HG03342 (cell line): ENCODE results near the gene LRRC72.
"Not testable (repeated sequence)": the region's sequence is repeated elsewhere in the genome, so short reads cannot be mapped to it uniquely, and the experiment has no call there.

ENCODE experiments used
- ATAC-seq: cut with Tn5 transposase; IDR thresholded peaks from one replicate; pipeline ENCODE4 v1.9.1; 2021; ENCODE audit warnings: mild to moderate bottlenecking, moderate library complexity; ENCODE audit not compliant: unreplicated experiment

Gene LRRC72

DNA sequence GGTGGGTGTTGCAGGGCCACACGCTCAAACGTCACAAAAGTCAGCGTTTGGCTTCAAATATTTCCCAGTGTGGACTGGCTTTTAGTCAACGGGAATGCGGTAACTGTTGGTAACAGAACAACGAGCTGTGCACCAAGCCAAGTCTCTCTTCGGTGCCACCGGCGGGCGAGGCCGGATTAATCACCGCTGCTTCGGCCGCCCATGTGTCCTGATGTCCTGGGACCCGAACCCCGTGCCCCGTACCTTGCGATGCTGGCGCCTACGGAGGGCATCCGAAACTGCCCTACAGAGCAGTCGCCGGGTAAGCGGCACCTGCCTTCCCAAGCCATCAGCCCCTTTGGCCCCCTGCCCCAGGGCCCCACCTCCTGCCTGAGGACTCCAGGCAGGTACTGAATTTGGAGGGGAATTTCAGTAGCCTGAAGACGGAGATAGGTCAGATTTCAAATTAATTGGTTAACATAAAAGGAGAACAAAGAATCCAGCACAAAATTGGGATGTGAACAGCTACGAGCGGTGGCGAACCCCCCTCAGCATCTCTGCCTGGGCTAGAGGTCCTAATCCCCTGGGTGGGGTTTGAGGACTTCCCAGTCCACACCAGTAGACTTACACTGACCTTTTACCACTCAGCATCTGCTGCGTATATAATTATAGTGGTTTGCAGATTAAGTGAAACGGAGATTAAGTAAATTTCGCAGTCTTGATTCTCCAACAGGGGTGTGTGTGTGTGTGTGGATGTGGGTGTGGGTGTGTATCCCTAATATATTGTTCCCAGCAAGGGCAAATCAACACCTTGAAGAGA lies at the start of gene LRRC72:
Gene LRRC72, plus strand, starts transcription at position 84 of the 799 bp plus-strand sequence. Its CDS starts 128 bp downstream, at position 212.
- no peak for ATAC-seq

DNA sequence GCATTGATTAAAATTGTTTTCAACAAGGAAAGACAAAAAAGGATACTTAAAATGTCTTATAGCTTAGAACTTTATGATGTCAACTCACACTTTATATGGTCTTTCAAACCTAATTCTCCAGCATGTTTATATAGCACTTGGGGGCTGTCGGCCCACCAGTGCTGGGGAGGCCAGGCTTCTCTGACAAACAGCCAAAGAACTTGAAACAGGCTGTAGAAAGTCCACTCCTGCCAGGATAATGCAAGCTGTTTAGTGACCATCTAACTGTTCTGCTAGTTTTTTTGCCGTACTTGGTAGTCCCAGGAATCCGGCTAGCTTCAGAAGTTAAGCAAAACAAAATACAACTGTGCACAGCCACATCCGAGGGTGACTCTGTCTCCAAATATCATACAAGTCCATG lies 47.5 kb upstream of the LRRC72 start:
- ATAC-seq, result no peak

DNA sequence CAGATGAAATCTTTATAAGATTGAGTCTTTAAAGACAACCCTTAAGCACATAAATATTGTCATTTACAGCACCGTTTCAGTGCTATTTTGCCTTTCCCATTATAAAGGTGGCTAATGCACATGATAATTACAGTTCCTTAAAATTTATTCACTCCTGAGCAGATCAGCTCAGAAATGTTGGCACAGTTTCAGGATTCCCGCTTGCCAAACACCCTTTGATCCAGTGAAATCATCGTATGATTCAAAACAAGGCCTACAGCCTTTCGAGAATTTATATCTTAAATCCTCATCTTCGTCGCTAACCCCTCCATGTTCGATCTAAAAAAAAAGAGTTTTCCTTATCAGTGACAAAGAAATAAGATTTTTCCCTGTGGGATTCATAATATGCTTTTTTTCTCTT lies 47.0 kb upstream of the LRRC72 start:
- ATAC-seq, result no peak

DNA sequence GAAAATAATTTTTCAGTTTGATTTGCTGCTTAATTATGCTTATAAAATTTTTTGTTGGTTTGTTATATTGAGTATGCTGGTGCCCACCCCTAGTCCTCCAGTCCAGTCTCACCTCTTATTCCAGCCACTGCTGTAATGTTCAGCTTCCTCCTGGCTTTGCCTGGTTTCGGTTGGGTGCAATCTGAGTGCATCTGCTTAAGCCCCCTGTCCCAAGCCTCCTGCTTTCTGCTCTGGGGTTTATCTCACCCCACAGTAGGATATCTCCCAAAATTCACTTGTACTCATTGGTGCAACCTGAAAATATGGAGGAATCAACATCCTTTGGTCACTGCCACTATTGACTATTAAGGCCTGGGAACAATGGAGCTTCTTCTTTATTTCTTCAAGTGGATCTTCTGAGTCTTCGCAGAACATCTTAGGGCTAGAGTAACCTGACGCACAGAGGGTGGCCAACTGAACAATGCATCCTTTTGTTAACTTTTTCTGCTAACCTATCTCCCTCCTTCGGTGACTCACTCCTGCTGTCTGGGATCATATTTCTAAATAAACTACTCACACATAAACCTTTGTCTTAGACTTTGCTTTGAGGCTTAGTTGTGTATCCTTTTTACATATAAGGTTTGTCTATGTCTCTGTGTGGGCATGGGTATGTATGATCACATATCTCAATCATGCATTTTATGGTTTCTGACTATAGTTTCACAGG lies 42.0 kb upstream of the LRRC72 start:
- no peak for ATAC-seq

DNA sequence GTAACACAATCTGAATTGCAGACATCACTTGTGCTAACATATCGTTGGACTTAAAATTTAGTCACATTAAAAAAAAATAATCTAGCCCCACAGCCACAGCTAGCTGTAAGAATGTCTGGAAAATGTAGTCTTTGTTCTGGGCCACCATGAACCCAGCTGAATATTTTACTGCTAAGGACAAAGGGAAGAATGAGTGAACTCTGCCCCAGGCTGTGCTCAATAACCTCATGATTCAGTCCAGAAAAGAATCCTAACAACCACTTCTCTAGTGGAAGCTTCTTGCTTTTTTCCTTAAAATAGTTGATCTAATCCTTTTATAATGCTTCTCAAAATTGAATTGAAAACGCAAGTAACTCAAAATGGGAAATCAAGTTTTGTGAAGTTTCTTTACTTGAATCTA lies 35.5 kb upstream of the LRRC72 start:
- no peak for ATAC-seq

DNA sequence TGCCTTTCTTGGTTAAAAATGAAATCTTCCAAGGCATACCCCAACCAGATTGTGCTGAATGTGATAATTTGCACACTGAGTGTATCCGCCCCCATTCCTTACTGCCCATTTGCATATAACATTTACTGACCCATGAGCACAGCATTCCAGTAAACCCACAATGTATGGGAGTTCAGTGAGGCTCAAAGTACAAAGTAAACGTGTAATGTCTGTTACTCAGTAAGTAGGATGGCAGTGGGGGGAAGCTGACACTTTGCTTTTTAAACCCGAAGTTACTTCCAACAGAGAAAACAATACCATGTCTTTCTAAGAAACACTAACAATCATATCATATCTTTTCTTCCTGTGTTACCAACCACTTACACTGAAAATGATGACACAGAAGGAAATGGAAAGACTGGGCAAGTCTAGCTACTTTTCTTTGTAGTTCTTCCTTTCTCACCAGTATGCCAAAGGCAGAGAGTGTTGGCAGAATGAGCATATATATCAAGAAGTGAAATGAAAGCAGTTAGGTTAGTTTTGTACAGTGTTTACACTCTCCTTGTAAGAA lies 34.0 kb upstream of the LRRC72 start:
- ATAC-seq, result no peak

DNA sequence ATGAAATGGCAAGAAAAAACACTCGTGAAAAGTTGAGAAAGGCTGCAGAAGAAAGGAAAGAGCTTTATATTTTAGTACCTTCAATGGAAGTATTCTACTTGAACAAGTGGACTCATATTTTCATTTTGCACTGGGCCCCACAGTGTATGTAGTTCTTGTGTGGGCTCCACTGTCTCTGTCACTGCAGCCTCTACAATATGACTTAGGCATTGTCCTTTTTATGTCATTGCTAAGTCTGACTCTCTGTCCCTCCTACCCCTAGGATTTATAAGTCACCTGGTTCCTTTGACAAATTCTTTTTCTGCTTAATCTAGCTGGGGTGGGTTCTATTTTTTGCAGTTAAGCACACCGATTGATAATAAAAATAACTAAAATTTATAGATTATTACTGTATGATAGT lies 33.4 kb upstream of the LRRC72 start:
- ATAC-seq, result no peak

DNA sequence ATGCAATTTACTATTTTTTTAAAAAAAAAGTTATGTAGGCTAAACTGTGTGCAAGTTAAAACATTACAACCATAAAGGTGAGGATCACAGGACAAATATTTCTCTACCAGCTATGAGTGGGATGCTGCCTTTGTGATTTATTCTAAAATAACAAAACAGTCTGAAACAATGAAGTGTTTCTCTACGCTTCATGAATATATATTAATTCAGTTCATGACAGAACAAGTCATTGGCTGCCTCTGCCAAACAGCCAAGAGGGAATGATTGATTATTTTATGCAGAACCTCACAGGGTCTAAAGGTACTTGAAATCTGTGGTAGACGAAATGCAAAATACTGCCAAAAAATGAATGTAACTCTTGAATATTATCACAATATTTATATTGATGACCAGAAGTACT lies 32.1 kb upstream of the LRRC72 start:
- ATAC-seq, result no peak

DNA sequence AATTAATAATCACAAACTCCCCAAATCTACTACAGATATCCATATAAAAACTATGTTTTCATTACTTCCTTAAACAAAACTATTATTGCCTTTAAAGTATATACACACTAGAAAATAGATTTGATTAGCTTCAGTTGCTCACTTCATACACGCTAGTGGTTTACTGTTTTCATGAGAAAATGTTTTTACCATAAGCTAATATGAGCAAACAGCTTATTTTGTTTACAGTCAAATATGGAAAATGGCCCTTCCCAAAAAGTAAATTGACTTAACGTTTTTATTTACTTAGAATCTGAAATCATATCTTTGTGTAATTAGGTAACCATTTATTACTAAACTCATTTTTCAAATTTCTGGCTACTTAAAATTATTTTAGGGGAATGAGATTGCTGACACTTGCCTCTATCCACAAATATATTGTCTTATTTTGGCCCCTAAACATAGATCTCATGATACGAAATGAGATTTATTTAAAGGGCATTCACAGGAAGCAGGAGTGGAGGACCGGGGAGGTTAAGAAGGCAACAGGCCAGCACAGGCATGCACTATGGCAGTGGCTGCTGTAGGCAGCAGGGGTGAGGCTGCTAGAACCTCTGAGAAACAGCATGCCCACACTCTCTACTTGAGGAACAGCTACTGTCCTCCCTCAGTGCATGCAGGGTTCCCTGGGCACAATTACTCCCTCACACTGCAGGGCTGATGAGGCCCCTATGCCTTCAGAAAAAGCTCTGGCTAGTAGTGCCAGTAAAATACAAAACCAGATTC lies 31.5 kb upstream of the LRRC72 start:
- no peak for ATAC-seq

DNA sequence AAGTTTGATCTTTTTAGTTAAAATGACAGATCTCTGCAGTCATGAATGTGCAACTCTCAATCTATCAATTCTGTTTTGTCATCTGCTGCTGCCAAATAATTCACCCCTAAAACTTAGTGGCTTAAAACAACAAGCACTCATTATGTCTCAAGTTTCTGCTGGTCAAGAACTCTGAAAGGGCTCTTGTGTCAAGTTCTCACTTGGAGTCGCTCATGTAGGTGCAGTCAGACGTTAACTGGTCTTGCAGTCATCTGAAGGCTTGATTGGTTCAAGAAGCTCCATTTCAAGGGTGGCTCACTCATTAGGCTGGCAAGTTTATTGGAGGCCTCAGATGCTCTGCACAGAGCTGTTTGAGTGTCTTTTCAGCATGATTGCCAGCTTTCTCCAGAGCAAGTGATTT lies 28.5 kb upstream of the LRRC72 start:
- no peak for ATAC-seq

DNA sequence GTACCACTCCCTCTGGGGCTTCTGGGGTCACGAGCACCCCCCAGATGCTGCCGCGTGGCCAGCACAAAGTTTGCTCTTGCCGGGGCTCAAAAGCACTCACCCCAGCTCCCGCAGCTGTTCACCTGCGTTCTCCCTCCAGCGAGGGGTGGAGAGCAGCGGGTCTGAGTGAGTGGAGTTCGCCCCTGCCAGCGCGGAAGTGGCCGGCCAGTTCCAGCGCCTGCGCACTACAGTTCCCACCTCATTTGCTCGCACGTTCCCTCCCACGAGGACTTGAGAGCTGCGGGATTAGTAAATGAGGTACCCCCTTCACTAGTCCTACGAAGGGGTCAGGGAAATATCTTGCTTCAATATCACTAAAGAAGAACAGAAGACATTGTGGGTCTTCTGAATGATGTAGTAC lies 24.3 kb upstream of the LRRC72 start:
- ATAC-seq, result no peak

DNA sequence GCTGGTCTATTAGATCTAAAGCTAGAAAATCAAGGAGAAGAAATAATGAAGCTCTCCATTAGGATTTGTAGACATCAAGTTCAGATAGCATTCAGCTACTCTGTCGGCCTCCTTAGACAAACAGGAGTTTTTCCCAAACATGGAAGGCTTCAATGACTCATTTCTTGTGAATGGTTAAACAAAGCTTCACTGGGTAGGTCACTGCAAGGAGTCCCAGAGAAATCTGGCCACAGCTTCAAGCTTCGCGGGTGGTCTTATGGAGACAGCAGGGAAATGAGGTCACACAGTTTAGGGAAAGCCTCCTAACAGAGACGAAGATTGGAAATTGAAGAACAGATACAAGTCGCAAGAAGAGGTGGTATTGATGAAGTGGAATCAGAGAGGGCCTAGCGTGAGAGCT lies 22.6 kb upstream of the LRRC72 start:
- no peak for ATAC-seq

DNA sequence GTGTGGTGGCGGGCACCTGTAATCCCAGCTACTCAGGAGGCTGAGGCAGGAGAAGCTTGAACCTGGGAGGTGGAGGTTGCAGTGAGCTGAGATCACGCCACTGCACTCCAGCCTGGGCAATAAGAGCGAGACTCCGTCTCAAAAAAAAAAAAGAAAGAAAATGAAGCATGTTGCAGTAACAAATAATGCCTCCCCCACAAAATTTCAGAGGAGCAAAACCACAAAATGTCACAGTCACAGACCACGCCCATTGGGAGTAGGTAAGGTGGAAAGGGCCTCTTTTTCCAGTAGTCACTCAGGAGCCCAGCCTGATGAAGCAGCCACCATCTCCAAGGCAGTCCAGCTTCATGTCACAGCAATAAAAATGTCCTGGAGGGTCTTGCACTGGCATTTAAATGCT lies 20.2 kb upstream of the LRRC72 start:
- ATAC-seq, result not testable (repeated sequence)

DNA sequence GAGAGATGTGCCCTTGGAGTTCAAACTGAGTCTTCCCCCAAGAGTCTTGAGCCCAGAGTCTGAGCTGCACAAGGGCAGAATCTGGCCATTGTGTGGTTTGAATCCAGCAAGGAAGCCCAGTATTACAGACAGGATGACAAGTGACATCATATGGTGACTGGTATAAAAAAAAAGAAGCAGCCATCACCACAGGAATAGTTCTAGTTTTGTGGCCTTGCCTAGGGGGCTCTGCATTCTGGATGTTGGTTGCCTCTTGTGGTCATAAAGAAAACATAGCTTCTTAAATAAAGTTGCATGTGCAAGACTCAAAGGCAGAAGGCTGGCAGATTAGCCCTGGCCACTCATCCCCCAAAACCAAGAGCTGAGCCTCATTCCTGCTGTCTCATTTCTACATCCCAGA lies 16.8 kb upstream of the LRRC72 start:
- no peak for ATAC-seq

DNA sequence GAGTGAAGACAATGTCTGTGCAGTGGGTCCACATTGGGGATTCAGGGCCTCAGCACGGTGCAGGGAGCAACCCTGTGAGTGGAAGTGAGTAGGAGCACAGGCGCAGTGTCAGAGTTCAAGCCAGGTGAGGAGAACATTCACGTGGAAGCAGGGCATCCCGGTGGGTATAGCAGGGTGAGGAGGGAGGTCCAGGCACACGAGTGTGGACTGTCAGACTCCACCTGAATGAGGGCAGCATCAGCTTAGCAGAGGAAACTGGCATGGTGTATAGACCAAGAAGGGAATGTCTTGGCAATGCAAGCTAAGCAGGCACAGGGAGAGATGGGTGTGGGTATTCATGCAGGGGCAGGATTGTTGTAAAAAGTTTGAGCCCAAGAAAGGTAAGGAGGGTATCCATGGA lies 15.3 kb upstream of the LRRC72 start:
- ATAC-seq, result no peak

DNA sequence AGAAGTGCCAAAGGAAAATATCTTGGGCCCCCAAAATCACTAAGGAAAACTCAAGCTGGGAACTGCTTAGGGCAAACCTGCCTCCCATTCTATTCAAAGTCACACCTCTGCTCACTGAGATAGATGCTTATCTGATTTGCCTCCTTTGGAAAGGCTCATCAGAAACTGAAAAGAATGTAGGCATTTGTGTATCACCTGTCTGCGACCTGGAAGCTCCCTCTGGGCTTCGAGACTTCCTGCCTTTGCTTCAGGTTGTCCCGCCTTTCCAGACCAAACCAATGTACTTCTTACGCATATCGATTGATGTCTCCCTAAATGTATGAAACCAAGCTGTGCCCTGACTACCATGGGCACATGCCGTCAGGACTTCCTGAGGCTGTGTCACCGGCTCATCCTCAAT lies 14.5 kb upstream of the LRRC72 start:
- ATAC-seq, result no peak

DNA sequence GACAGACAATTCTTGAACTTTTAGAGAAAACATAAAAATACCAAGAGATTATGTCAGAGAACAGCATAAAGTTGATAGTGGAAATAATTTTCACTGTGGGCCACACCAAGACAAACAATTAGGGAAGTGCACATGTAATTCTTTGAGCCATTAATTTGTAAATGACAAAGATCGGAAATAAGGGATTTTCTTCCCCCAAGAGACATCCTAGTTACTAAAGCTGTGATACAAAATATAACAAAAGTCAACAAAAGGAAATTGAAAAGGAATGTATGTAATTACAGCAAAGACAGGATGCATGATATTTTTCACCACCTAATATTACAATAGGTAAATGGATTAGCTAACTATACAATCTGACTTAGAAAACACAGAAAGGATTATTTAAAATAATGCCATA lies 12.4 kb upstream of the LRRC72 start:
- ATAC-seq, result no peak

DNA sequence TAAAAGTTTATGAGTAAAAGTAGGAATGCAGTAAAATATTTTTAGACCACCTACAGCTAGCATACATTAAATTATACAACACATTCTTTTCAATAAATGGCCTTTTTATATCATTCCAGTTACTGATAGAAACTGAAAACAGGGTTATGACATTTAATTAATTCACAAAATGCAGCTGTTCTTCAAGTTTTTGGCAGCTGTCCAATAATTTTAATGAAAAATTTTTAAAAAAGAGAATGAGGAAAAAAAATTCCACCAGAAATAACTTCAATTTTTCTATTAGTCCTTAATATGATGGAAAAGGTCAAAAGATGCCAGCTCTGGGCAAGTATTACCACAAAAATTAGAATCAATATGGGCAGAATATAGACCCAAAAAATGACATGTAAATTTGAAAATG lies 11.9 kb upstream of the LRRC72 start:
- no peak for ATAC-seq

DNA sequence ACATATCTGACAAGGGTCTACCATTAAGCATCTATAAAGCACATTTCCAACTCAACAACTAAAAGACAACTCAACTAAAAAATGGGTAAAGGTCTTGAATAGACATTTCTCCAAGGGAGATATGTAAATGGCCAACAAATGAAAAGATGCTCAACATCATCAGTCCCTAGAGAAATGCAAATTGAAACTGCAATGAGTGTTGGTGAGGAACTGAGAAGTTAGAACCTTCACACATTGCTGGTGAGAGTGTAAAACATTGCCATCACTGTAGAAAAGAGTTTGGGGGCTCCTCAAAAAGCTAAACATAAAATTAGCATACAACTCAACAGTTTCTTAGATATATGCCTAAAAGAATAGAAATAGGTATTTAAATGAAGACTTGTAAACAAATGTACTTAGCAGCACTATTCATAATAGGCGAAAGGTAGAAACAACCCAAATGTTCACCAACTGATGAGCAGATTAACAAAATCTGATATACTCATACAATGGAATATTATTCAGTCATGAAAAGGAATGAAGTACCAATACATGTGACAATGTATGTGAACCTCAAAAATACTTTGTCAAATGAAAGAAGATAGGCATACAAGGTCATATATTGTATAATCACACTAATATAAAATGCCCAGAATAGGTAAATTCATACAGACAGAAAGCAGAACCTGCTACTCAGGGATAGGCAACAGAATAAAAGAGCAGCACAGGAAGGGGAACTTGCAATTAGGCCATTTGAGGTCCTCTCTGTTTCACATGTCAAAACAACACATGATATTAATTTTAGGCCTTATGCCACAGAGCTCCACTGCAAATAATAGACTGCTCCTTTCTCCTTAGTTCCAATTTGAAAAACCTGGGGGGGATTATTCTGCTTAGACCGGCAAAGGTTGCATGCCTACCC lies 10.6 kb upstream of the LRRC72 start:
- no peak for ATAC-seq

DNA sequence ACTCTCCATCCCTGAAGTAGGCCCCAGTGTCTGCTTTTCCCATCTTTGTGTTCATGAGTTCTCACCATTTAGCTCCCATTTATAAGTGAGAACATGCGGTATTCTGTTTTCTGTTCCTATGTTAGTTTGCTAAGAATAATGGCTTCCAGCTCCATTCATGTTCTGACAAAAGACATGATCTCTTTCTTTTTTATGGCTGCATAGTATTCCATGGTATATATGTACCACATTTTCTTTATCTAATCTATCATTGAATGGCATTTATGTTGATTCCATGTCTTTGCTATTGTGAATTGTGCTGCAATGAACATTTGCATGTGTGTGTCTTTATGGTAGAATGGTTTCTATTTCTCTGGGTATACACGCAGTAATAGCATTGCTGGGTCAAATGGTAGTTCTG lies 6.6 kb upstream of the LRRC72 start:
- not testable (repeated sequence) for ATAC-seq
